COLO829 (cell line): ENCODE results near the gene CTH.
"Not testable (repeated sequence)": the region's sequence is repeated elsewhere in the genome, so short reads cannot be mapped to it uniquely, and the experiment has no call there.

ENCODE experiments used
- DNase-seq: peaks from one replicate; pipeline ENCODE4 v3.0.0; 2012; ENCODE audit warnings: low spot score

CTH gene

DNA sequence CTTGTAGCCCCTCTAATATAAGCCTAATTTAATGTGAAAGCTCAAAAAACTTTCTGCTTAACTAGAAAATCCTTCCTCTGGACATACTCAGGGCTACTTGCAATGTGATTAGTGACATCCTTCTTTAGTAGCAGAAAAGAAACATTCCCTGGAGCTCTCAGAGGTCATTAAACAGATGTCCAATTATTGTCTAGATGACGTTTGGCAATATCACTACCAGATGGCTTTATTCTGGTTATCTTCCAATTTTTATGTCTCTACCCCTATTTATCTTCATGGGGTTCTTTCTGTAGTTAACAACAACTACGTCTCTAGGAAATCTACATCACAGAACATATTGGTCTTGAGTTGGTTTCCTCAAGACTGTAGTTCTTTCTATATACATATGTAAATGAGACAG, 44.2 kb downstream of the CTH start:
- no peak for DNase-seq

DNA sequence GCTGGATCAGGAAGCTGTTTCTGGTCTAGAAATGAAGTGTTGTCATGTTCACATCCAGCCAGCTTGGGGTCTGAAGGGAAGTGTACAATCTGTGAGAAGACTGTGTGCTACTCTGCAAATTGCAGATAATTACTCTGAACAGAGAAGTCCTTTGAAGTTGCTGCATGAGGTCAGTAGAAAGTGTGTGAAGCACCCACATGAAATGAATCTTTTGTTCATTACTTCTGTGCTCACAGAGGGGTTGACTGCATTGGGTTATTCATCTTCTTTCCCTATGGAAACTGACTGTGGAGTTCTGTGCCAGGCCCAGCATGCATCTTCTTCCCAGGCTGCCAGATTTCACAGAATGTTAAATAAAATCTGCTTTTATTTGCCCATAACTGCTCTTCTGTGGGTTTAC, 47.1 kb downstream of the CTH start:
- peak; percentile 74 for DNase-seq

DNA sequence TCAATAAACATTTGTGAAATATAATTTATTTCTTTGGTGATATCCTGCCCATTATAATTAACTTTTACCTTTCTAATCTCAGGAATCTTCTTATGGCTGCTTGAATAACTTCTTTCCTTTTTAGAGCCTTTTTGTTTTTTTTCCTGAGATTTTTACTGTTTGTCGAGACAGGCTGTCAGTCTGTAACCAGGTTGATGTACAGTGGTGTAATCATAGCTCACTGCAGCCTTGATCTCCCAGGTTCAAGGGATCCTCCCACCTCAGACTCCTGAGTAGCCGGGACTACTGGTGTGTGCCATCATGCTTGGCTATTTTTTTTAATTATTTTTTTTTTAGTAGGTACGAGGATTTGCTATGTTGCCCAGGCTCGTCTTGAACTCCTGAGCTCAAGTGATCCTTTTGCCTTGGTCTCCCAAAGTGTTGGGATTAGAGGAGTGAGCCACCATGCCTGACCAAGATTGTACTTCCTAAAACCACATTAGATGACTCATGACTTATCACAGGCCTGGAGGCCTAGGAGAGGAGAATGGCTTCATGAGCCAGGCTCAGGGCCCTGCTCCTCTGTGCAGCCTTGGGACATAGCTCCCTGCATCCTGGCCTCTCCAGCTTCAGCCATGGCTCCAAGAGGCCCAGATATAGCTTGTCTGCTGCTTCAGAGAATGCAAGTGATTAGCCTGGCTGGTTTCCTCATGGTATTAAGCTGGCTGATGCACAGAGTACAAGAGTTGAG, 48.6 kb downstream of the CTH start:
- DNase-seq: no peak

DNA sequence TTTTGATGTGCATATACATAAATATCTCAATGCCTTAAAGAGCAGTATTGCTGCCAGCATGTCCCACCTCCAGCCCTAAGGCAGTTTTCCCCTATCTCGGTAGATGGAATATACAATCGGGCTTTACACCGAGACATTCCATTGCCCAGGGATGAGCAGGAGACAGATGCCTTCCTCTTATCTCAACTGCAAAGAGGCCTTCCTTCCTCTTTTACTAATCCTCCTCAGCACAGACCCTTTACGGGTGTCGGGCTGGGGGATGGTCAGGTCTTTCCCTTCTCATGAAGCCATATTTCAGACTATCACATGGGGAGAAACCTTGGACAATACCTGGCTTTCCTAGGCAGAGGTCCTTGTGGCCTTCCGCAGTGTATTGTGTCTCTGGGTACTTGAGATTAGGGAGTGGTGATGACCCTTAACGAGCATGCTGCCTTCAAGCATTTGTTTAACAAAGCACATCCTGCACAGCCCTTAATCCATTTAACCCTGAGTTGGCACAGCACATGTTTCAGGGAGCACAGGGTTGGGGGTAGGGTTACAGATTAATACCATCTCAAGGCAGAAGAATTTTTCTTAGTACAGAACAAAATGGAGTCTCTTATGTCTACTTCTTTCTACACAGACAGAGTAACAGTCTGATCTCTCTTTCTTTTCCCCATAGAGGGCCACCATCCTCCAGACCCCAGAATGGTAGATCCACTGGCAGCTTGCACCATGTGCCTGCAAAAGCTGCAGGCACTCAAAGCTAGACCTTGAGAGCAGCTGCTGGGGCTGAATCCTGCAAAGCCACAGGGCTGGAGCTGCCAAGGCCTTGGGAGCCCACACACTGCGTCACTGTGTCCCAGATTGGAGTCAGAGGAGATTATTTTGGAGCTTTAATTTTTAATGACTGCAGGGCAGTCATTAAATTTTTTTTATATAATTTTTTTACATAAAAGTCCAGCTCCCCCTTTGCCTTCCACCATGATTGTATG, 50.0 kb downstream of the CTH start:
- not testable (repeated sequence) for DNase-seq

DNA sequence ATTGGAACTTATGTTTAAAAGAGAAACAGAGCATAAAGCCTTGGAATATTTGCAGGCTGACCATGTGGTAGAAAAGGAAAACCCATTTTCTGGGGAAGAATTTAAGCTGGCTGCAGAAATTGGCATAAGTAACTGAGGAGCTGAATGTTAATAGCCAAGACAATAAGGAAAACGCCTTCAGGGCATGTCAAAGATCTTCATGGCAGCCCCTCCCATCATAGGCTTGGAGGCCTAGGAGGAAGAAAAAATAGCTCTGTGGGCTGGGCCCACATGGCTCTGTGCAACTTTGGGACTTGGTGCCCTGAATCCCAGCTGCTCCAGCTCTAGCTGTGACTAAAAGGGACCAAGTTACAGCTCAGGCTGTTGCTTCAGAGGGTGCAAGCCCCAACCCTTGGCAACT, 51.5 kb downstream of the CTH start:
- no peak for DNase-seq

DNA sequence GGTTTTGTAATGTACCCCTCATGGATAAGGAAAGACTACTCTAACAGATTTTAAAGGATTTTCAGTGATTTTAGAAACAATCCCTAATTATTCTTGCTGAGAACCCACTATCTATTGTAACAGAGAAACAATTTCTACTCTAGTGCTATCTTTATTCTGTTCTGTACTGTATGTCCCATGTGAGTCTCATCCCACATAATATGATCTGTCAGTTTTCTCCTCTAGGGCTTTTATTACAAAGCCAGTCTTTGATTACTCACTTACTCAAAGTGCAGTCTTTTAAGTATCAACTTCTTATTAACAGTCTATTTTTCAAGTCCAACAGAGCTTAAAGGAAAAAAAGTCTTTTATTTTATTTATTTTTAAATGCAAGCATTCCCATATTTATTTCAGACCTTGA, 54.8 kb downstream of the CTH start:
- peak; percentile 70 for DNase-seq

DNA sequence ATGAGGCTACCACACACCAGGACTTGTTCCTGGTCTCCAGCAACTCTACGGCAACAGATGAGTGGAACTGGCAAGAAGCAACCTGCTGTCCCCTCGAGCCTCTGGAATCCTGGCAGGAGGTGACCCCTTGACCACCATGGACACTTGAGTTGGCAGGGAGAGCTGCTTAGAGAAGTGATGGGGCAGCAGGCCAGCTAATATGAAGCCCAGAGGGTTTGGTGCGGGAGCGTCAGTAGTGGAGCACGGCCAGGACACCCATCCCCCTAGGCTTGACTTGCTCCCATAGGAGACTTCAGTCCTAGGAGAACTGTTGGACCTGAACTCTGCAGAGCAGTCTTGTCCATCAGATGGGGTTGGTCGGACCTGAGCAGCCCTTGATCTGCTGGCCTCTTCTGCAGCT, 56.5 kb downstream of the CTH start:
- no peak for DNase-seq

DNA sequence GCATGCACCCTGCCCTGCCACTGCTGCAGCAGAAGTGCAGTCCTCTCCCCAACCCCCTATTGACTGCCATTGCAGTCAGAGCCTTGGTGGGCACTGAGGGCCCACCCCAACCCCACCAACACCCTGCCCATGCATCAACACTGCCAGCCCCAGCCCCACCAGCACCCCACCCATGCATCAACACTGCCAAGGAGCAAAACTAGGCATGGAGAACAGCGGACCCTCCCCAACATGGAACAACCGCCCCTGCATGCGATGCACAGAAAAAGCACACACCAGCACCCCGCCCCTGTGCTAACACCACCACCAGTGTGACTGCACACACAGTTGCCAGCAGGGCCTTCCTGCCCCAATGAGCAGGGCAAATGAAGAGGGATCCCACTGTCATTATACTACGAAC, 57.1 kb downstream of the CTH start:
- no peak for DNase-seq

DNA sequence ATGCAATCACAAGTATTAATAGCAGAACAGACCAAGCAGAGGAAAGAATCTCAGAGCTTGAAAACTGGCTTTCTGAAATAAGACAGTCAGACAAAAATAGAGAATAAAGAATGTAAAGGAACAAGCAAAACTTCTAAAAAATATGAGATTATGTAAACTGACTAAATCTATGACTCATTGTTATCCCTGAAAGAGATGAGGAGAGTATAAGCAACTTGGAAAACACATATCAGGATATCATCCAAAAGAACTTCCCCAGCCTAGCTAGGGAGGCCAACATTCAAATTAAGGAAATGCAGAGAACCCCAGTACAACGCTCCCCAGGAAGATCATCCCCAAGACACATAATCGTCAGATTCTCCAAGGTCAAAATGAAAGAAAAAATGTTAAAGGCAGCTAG, 58.1 kb downstream of the CTH start:
- not testable (repeated sequence) for DNase-seq

DNA sequence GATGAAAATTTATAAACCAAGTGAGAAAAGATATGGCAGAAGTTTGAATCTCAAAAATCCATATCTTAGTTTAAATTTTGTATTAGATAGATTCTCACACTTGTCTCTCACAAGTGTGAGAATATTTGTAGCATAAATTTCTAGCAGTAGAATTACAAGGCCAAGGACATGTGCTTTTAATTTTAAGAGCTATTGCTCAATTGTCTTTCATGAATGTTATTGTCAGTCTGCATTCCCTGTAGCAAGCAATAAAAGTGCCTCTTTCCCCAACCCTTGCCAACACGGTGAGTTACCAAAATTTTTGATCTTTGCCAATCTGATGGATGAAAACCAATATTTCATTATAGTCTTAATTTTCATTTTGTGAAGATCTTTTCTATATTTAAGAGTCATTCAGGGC, 64.0 kb downstream of the CTH start:
- DNase-seq: no peak

DNA sequence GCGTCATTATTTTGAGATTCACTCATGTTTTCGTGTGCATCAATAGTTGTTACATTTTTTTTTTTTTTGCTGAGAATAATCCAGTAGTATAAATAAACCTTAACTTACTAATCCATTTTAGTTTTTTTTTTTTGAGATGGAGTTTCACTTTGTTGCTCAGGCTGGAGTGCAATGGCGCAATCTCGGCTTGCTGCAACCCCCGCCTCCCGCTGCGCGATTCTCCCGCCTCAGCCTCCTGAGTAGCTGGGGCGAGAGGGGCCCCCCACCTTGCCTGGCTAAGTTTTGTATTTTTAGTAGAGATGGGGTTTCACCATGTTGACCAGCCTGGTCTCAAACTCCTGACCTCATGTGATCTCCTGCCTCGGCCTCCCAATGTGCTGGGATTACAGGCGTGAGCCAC, 66.0 kb downstream of the CTH start:
- no peak for DNase-seq

DNA sequence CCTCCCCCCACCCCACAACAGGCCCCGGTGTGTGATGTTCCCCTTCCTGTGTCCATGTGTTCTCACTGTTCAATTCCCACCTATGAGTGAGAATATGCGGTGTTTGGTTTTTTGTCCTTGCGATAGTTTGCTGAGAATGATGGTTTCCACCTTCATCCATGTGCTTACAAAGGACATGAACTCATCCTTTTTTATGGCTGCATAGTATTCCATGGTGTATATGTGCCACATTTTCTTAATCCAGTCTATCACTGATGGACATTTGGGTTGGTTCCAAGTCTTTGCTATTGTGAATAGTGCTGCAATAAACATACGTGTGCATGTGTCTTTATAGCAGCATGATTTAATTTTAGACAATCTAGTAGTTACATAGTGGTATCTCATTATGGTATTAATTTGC, 66.8 kb downstream of the CTH start:
- not testable (repeated sequence) for DNase-seq

DNA sequence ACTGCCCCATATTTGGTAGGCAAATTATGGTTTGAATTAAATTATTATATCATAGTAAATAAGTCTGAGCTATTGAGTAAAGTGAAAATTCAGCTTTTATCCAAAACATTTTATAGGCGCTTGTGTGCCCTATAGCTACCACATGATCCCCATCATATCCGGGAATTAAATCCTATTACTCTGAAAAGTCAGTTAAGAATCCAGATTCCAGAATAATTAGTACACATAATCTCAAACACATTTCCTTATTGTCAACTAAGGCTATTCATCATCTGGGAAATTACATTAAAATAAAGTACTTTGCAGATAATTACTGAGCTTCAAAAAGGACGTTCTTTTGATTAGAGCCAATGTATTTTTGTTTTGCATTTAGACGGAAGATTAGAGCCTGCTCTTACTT, 72.3 kb downstream of the CTH start:
- no peak for DNase-seq

DNA sequence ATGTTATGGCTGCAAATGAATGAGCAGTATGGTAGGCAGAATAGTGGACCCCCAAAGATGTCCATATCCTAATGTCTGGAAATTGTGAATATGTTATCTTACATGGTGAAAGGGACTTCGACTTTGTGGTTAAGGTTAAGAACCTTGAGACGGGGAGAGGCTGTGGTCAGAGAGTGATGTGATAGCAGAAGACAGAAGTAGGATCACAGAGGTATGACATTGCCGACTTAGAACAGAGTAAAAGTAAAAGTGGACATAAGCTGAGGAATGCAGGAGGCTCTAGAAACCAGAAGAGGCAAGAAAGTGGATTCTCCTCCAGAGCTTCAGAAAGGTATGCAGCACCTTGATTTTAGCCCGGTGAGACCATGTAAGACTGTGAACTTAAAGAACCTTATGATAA, 74.6 kb downstream of the CTH start:
- no peak for DNase-seq

DNA sequence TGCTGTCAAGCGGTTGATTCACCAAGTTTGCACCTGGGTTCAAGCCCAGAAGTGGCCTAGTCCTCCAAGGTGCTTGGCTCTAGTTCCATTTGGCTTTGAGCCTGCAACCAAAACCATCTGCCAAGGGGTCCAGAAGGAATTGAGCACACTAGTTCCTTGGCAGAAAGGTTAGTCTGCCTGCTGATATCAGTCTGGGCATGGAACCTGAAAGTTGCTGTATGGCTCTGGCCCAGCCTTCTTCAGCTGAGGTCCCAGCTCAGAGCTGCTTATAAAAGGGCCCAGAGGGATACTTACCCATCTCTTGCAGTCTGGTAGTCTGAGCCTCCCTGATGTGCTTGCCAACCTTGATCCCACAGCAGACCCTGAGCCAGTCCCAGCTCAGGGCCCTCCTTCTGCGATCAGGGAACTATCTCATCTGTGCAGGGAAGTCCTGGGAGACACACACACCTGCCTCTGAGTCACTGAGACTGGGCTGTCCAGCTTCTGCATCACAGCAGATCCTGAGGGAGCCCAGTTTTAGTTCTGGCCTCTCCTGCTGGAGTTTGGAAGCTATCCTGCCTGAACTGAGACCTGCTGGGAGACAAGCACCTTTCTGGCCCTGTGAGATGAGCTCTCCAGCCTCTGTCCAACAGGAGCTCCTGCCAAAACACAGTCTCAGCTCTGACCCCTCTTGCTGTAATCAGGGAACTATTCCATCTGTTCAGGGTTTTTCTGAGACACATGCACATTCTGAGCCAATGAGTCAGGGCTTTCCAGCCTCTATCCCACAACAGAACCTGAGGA, 75.8 kb downstream of the CTH start:
- no peak for DNase-seq

DNA sequence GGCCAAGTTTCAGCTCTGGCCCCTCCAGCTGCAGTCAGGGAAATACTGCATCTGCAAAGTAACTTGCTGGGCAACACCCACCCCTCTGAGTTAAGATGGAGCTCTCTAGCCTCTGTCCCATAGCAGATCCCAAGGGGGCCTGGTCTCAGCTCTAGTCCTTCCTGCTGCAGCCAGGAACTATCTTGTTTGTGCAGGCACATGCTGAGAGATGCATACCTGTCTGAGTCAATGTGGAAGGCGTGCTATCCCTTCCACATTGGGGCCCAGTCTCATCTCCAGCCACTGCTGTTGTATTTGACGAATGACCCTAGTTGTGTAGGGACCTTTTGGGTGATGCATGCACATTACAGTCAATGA, 76.4 kb downstream of the CTH start:
- DNase-seq: no peak

DNA sequence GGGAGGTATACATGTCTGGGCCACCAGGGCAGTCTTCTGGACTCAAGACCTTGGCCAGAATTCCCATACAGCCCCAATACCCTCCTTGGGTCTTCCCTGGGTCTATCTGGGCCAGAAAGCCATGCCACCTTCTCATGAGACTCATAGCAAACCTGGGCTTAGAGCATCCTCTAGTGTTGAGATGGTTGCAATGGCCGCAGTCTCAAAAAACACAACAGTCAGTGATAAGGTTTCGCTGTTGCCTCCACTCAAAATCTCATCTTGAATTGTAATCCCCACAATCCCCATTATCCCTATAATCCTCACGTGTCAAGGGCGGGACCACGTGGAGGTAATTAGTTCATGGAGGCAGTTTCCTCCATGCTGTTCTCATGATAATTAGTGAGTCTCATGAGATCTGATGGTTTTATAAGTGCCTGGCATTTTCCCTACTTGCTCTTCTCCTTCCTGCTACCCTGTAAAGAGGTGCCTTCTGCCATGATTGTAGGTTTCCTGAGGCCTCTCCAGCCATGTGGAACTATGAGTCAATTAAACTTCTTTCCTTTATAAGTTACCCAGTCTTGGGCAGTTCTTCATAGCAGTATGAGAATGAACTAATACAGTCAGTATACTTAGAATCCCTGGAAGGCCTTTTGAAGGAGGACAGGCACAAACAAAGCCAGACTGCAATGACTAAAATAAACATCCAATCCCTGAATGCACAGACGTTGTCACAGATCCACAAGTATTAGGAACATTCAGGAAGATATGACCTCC, 77.0 kb downstream of the CTH start:
- peak; percentile 53 for DNase-seq
